GM20000 (cell line): Measurements from ENCODE around the gene CREB5.

ENCODE experiments used
- DNase-seq: peaks from one replicate; pipeline ENCODE4 v3.0.0; 2012; ENCODE audit warnings: low spot score
- CTCF ChIP-seq: IDR thresholded peaks from 2 replicates; pipeline ENCODE4 v1.5.1; 2012; ENCODE audit warnings: mild to moderate bottlenecking, control low read depth; ENCODE audit errors: extremely low read depth, missing control alignments

CREB5 gene

GRCh38 chr7:28702171-28702570, 289.9 kb downstream of the CREB5 start:
- DNase-seq = no peak
- no peak for TF ChIP-seq CTCF

GRCh38 chr7:28703037-28703765, 290.9 kb downstream of the CREB5 start:
- DNase-seq = no peak
- no peak for TF ChIP-seq CTCF

DNA sequence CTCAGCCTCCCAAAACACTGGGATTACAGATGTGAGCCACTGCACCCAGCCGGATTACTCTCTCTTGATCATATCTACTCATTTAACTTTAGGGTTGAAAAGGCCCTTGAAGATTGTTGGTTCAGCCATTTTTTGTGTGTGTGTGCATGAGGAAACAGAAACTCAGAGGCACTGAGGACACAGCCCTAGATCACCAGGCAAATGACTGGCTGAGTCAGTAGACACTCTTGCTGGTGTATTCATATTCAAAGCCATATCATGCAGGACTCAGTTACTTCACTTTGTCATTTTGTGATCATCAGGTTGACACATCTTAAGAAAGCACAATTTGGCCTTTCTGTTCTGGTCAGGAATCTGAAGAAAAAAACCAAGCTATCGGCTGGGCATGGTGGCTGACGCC, 292.4 kb downstream of the CREB5 start:
- no peak for DNase-seq
- TF ChIP-seq CTCF = no peak

DNA sequence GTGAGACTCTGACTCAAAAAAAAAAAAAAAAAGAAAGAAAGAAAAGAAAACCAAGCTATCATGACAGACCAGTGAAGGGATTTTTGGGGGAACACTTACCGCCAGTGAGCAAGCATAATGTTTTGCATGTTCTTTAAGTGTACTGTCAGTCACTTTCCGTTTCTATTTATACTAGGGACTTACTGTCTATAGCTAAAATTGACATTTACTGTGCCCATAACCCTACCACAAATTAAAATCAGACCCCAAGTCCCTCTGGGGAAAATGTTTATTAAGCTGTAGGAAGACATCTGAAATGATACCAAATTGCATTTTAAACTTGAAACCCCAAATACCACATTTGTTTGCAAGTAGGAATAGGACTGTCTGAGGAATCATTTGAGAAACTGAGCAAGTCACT, 293.0 kb downstream of the CREB5 start:
- DNase-seq = peak; percentile 46
- TF ChIP-seq CTCF = no peak

- DNase-seq = no peak
- no peak for TF ChIP-seq CTCF
These were observed 294.3 kb downstream of the CREB5 start for GRCh38 chr7:28706584-28706983.

DNA sequence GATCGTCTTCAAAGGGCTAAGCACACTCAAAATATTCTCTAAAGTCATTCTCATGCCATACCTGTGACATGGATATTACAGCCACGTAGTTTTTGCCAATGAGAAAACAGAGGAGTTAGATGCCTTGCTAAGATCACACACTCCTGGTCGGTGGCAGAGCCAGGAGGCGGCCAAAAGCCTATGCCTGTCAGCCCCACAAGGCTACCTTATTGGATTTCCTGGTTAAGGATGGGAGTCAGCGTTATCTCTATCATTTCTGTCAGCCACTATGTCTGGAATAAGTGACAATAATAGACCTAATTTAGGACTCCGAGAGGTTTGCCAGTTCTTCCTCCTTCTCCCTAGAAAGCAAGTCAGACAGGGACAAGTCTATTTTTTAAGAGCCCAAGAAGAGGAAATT, 295.0 kb downstream of the CREB5 start:
- no peak for DNase-seq
- no peak for TF ChIP-seq CTCF

- TF ChIP-seq CTCF = no peak
- no peak for DNase-seq
These were observed 296.0 kb downstream of the CREB5 start for GRCh38 chr7:28708033-28708951.
